ENCODE measurements around the gene MUCL1.

GRCh38 chr12:54831631-54832030 is 22.7 kb upstream of the MUCL1 start:
- TF ChIP-seq CTCF (IDR thresholded peaks at IDR 0.05; ENCODE audit: low read depth, low read length, poor library complexity, severe bottlenecking) (no peak), EZH2phosphoT487 (IDR thresholded peaks at IDR 0.05; ENCODE audit: borderline replicate concordance, low read length) (no peak)

Measured in DOHH2 (cell line).